Astrocyte (in vitro differentiated cells and primary cell): ENCODE measurements around the gene RNF144A.

Source experiments
- CTCF ChIP-seq: IDR thresholded peaks from 2 replicates; pipeline ENCODE4 v1.5.1; 2011; ENCODE audit warnings: low read depth, mild to moderate bottlenecking, inconsistent platforms, low read length, moderate library complexity; ENCODE audit not compliant: insufficient read depth
- EZH2 ChIP-seq: IDR thresholded peaks from 2 replicates; pipeline ENCODE4 v1.6.1; 2012; ENCODE audit warnings: mild to moderate bottlenecking, low read length, inconsistent platforms; ENCODE audit not compliant: insufficient read depth

- TF ChIP-seq CTCF (no peak), EZH2 (no peak)
Measured at GRCh38 chr2:6942848-6943247, 25.6 kb downstream of the RNF144A start.
